Colonic mucosa (tissue), 4 donors: ENCODE measurements around the gene CFDP1. TPM values are rescaled to one million over a fixed set of nuclear protein-coding genes. Genes with fewer than 3 reads are reported as not detected.

Experiments used
- DNase-seq: peaks from one replicate; pipeline ENCODE4 v3.0.0-alpha.2; 2020
- H3K27ac ChIP-seq: fragments of 200-600 bp; one replicate; pipeline ENCODE4 v1.8.0; 2021
- H3K27me3 ChIP-seq: fragments of 200-600 bp; one replicate; pipeline ENCODE4 v1.8.0; 2021
- H3K36me3 ChIP-seq: fragments of 200-600 bp; one replicate; pipeline ENCODE4 v1.8.0; 2021
- H3K4me1 ChIP-seq: fragments of 200-600 bp; one replicate; pipeline ENCODE4 v1.8.0; 2021; ENCODE audit warnings: mild to moderate bottlenecking
- H3K4me3 ChIP-seq: fragments of 200-600 bp; one replicate; pipeline ENCODE4 v1.8.0; 2021
- H3K9ac ChIP-seq, 2 donors: one replicate each; pipeline ENCODE4 v1.7.0; 2013; ENCODE audit warnings: control low read depth in 2 of 2, low read depth in 2 of 2, low read length in 2 of 2
- H3K9me3 ChIP-seq: fragments of 200-600 bp; one replicate; pipeline ENCODE4 v1.8.0; 2021
- intact Hi-C: fragments of 100-400 bp; cut with DNase I; formaldehyde crosslinking; loops from one replicate; pipeline ENCODE4 v1.14.1; 2022
- total RNA-seq, 2 donors: library from RNA; stranded (reverse); fragmentation: NEBNext Ultra II Directional in 1 of 2; extraction: Animal tissue kit (Norgen Biotek cat#: 25700) in 1 of 2; gene quantifications; one replicate each; pipeline ENCODE4 v1.2.1, GENCODE V29; 2021
- TF ChIP-seq, protein P1 (sequence below): fragments of 200-600 bp; IDR thresholded peaks from one replicate; pipeline ENCODE4 v1.8.0; 2022; ENCODE audit warnings: antibody characterized with exemption, mild to moderate bottlenecking
- donor health status: healthy.
- donor health status: DM: no; HTN: no; CAD: no.
- donor health status: DM: no; HTN: no; CAD: no.

CFDP1 gene
- total RNA-seq, 2 donors from 2014 or later, result 61.6 to 75.8 TPM

DNA sequence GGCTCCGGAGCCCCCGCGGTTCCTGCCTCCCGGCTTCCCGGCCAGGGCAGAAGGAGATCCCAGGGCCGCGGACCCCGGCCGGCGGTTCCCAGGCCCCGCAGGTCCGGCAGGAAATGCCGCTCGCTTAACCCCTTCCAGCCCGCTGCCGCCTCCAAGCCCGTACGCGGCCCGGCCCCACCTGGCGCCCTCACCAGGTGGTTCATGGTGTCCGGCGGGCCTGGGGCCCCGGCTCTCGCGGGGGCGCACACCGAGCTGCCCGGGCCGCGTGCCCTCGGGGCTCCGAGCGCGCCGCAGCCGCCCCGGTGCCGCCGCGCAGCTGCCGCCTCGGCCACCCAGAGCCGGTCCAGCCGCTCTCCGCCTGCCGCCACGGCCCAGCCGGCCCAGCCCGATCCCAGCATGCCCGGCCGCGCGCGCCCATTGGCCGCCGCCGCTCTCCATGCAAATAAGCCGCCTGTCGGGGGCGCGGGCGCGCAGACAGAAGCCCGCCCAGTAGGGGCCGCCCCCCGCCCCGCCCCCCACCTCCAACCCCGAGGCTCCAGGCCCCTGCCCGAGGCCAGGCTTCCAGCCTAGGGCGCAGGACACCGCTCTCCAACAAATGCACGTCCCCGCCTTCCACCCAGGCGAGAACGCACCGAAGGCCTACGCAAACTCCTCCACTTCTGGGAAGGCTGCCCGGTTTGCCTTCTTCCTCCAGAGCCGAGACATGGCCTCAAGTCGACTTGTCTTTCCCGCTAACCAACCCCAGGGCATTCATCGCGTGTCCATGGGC lies 181.8 kb downstream of the CFDP1 start, which contains the start of gene BCAR1:
Gene BCAR1, minus strand, starts transcription at position 345 of the 769 bp plus-strand sequence. Its CDS starts 142 bp downstream, at position 203.
- H3K27ac ChIP-seq, result peak within 1 kb of the TSS; percentile 94
- H3K36me3 ChIP-seq, result no peaks in the 10 kb centered on the region
- intact Hi-C loops, result no loop called here
- no peaks in the 10 kb centered on the region for H3K9me3 ChIP-seq
- TF ChIP-seq, protein P1, sequence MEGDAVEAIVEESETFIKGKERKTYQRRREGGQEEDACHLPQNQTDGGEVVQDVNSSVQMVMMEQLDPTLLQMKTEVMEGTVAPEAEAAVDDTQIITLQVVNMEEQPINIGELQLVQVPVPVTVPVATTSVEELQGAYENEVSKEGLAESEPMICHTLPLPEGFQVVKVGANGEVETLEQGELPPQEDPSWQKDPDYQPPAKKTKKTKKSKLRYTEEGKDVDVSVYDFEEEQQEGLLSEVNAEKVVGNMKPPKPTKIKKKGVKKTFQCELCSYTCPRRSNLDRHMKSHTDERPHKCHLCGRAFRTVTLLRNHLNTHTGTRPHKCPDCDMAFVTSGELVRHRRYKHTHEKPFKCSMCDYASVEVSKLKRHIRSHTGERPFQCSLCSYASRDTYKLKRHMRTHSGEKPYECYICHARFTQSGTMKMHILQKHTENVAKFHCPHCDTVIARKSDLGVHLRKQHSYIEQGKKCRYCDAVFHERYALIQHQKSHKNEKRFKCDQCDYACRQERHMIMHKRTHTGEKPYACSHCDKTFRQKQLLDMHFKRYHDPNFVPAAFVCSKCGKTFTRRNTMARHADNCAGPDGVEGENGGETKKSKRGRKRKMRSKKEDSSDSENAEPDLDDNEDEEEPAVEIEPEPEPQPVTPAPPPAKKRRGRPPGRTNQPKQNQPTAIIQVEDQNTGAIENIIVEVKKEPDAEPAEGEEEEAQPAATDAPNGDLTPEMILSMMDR, result no peak
- peak within 1 kb of the TSS; percentile 91 for H3K4me3 ChIP-seq
- peaks cover 4% of the 10 kb centered on the region for H3K27me3 ChIP-seq
- peak within 1 kb of the TSS; percentile 95 to 98 for H3K9ac ChIP-seq
- DNase-seq, result peak; percentile 91
- H3K4me1 ChIP-seq, result peaks cover 39% of the 10 kb centered on the region

- peak; percentile 76 for DNase-seq
- Histone ChIP-seq H3K9ac (peak overlapping the region; percentile 95 to 98), H3K27ac (peak overlapping the region; percentile 94), H3K27me3 (peaks cover 4% of the 10 kb centered on the region), H3K36me3 (no peaks in the 10 kb centered on the region), H3K4me1 (peaks cover 39% of the 10 kb centered on the region), H3K9me3 (no peaks in the 10 kb centered on the region), H3K4me3 (peak overlapping the region; percentile 91)
- TF ChIP-seq, protein P1, result no peak
- intact Hi-C loops, result no loop called here
Measured at GRCh38 chr16:75250809-75251279, 182.5 kb downstream of the CFDP1 start.

DNA sequence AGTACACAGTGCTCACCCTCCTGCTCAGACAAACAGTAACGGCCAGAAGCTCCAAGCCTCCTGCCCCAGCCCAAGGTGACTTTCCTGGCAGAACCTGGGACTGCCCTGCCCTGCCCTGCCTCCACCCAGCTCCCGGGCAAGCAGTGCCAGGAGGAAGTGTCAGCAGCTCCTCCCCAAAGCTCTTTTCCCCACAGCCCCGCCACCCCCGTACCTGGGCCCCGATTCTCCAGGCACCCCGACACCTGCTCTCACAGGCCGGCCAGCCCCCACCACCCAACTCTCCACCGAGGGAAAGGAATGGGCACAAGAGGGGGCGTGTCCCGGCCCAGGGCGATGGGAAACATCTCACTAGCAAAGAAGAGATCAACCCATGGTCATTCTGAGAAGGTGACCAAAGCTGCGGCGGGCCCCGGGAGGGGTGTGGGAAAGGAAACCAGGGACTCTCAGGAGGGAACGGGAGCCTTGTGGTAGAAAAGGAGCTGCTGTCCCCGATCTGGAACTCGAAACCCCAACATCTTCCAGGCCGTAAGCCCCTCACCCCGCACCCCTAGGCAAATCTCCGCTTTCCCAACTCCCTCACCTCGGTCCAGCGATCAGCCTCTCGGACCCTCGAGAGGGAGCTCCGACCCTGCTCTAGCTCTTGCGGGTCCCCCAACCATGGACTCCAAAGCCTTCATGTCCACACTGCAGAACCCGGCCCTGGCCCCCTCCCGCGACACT lies 183.1 kb downstream of the CFDP1 start:
- Histone ChIP-seq H3K4me3 (peak overlapping the region; percentile 91), H3K27me3 (peaks cover 4% of the 10 kb centered on the region), H3K36me3 (no peaks in the 10 kb centered on the region), H3K4me1 (peaks cover 43% of the 10 kb centered on the region), H3K9me3 (no peaks in the 10 kb centered on the region), H3K9ac (peak overlapping the region; percentile 95 to 98), H3K27ac (peak overlapping the region; percentile 94)
- TF ChIP-seq, protein P1, result no peak
- peak; percentile 87 for DNase-seq
- intact Hi-C loops, result no loop called here

DNA sequence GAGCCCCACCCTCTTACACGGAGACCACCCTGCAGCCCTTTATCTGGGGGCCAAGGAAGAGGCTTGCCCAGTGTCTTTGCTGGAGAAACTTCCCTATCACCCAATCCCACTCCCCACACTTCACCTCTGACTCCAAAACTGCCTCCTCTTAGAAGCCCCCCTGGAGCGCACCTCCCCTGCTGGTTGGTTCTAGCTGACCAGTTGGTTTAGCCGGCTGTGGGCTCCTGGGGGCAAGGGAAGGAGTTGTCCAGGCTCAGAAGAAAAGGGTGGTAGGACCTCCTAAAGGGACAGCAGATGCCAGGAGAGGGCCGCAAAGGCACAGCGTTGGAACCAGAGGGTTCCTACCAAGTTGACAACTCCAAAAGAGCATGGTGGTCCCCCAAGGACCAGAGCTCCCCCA lies 183.9 kb downstream of the CFDP1 start:
- peaks cover 4% of the 10 kb centered on the region for H3K27me3 ChIP-seq
- H3K27ac ChIP-seq, result peak overlapping the region; percentile 94
- H3K9ac ChIP-seq, result peak overlapping the region; percentile 95 to 98
- H3K4me3 ChIP-seq, result peak overlapping the region; percentile 91
- intact Hi-C loops, result no loop called here
- DNase-seq, result no peak
- H3K4me1 ChIP-seq, result peaks cover 50% of the 10 kb centered on the region
- TF ChIP-seq, protein P1, result no peak
- no peaks in the 10 kb centered on the region for H3K36me3 ChIP-seq
- H3K9me3 ChIP-seq, result no peaks in the 10 kb centered on the region

GRCh38 chr16:75248536-75249380 lies 184.5 kb downstream of the CFDP1 start:
- TF ChIP-seq, protein P1, result no peak
- Histone ChIP-seq H3K9me3 (no peaks in the 10 kb centered on the region), H3K36me3 (no peaks in the 10 kb centered on the region), H3K9ac (peak overlapping the region; percentile 44 to 98), H3K4me3 (peak overlapping the region; percentile 91), H3K27ac (peak overlapping the region; percentile 94), H3K4me1 (peaks cover 56% of the 10 kb centered on the region), H3K27me3 (peaks cover 4% of the 10 kb centered on the region)
- DNase-seq, result no peak
- intact Hi-C loops, result no loop called here
